Myocyte (in vitro differentiated cells): ENCODE data around the gene HBS1L. TPM values are rescaled to one million over a fixed set of nuclear protein-coding genes. Genes with fewer than 3 reads are reported as not detected.

Source experiments
- DNase-seq: peaks from one replicate; pipeline ENCODE4 v3.0.0-alpha.2; 2012; ENCODE audit warnings: low read depth
- total RNA-seq: library from RNA; depleted of rRNA; stranded (reverse); fragments of >200 nt; gene quantifications from 2 replicates; pipeline ENCODE4 v1.2.3, GENCODE V29; 2014

HBS1L gene
- total RNA-seq, 1 donor from 2014 or later = 164 TPM

DNA sequence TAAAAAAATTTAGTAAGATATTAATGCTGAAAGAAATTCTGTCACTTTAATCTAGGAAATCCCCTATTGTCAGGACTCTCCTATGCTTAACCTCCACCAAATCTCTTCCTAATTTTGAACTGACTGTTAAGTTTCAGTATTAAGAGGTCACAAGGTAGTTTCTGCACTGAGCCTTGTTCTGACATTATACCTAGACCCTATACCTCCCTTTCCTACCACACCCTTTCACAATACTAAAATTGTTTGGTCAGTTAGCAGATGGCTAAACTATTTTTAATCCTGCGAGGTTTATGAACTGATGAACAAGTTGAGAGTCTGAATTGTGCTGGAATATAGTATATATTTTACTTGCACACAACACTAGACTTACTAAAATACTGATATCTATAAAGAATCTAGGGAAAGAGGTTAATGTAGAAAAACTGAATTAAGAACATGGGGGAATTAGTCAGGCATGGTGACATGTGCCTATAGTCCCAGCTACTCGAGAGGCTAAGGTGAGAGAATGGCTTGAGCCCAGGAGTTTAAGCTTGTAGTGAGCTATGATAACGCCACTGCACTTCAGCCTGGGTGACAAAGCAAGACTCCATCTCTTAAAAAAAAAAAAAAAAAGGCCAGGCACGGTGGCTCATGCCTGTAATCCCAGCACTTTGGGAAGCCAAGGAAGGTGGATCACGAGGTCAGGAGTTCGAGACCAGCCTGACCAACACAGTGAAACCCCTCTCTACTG is 51.5 kb downstream of the HBS1L start:
- no peak for DNase-seq

DNA sequence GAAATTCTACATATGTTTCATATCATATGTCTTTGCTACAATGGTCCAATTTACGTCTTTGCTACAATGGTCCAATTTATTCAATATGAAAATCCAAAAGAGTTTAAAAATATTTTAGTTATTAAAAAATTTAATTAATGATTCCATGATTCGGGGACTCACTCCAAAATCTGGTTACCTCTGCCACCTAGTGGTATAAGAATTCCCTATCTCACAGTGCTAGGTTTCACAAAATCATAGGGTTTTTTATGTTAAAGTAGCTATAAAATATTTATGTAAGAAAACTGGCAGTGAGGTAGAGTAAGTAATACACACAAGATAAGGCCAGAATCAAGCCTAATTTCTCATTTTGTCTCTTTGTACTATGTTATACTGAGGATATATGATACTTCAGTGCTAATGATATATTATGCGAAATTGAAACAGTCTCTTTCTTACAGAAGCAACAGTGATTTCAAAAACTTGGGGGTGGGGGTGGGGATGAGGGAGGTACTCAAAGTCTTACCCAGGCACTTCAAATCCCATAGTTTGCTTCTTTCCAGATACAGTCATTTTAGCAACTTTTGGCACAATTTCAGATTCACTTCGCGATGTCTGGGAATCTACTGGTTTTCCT is 52.3 kb downstream of the HBS1L start:
- peak; percentile 18 for DNase-seq

DNA sequence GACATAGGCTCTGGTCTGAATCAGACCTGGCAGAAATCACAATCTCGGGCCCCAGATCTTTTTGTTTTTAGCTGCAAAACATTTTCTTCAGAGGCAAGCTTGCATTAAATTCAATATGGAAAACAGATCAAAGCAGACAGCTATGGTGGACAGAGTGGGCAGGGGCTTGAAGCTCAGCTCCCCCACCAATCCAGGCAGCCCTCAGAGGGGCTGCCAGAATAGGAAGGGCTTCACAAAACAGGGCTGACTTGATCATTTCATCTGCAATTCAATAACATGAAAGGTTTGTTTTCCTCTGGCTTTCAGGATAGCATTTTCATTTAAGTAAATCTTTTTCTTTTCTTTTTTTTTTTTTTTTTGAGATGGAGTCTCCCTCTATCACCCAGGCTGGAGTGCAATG is 55.5 kb downstream of the HBS1L start:
- no peak for DNase-seq

DNA sequence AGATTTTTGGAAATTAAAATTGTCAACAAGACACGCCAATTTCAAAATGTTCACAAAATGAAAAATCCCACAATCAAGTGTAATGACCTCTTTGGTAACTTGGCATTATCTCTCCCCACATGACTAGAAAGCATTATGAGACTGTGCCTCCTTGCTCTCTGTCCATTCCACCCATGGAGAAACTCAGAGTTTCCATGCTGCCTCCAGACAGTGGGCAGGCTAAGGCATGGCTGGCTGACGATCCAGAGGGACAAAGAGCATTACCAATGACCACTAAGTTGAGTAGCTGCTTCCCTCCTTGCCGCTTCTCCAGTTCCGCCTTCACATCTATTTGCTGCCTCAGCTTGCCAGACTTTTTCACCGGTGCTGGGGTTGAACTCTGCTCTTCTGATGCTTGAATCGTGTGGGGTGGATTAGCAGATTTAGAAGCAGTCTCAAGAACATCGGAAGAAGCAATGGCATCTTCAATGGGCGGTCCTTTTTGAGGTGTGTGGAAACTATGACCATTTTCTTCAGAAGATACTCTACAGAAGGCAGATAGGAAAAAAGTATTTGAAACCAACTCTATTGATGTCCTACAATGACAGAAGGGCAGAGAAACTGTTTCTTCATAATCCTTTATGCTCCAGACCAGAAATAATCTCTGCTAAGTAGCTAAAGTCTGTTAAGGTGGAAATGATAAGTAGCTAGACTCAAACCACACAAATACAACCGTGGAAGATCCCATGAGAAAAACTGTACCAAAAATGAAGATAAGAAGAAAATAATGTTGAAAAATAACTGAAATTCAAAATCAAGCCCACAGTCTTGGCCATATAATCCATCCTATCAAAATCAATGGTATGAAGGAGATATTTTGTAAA is 57.3 kb downstream of the HBS1L start:
- DNase-seq = no peak

DNA sequence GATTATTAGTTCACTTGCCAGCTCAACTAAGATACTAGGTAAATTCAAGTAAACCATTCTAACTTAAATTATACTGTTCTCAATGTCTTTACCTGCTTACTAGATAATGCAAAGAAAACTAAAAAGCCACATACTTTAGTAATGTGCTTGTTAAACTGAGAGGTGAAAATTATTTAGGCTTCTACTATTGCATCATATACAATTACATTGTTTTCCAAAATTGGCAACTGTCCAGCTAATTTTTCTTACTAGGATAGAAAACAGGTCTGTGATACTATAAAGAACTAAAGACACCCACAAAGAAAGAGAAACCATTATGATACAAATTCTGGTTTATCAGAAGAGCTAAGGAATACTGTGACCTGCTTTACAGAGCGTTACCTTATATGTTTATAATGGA is 59.1 kb downstream of the HBS1L start:
- no peak for DNase-seq

DNA sequence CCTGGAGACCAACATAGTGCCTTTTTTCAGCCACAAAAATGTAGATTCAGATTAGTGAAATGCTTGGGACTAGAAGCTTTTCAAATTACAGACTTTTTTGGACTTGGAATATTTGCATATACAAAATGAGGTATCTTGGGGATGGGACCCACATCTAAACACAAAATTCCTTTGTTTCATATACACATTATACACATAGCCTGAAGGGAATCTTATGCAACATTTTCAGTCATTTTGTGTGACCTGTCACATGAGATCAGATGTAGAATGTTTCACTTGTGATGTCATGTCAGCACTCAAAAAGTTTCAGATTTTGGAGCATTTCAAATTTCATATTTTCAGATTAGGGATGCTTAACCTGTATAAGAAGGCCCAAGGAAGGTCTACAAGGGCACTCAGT is 60.2 kb downstream of the HBS1L start:
- DNase-seq = no peak

DNA sequence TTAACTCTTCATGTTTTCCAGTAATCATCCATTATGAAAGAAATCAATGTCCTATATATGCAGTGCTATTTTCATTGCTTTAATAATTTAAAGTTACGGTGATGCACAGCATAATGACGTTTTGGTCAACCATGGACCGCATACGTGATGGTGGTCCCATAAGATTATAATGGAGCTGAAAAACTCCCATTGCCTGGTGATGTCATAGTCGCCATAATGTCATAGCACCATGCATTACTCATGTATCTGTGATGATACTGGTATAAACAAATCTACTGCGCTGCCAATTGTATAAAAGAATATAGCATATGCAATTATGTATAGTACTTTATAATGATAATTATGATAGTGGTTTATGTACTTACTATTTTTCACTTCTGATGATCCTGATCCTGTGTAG is 62.5 kb downstream of the HBS1L start:
- DNase-seq = no peak

DNA sequence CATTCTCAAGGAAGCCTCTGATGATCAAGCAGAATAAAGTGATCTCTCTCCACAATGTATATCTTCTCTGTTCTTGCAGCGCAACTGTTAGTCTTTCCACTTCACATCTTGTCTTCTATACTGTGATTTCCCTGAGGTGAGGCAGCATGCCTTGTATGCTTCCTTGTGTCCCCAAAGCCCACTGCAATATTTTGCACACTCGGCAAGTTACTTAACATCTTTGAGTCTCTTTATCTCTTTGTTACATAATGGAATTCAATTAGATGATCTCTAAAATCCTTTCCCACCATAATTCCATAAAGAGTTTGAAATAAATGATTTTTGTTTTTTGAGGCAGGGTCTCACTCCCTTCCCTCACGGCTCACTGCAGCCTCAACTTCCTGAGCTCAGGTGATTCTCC is 64.4 kb downstream of the HBS1L start:
- DNase-seq = no peak

DNA sequence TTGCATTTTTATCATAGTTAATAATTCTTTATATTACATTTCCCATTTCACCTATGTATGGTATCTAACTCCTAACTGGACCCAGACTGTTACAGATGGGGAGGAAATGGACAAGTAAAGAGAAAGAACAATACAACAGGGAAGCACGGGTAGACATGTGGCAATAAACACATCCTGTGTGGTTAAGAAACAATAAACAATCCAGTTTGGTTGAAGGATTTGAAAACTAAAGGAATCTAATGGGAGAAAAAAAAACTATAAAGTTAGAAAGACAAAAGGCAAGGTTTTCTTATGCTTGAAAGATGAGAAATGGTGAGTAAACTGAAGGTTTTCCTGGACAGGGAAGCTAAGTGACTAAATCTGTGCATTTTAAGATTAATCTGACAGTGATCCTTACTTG is 69.8 kb downstream of the HBS1L start:
- DNase-seq = no peak

DNA sequence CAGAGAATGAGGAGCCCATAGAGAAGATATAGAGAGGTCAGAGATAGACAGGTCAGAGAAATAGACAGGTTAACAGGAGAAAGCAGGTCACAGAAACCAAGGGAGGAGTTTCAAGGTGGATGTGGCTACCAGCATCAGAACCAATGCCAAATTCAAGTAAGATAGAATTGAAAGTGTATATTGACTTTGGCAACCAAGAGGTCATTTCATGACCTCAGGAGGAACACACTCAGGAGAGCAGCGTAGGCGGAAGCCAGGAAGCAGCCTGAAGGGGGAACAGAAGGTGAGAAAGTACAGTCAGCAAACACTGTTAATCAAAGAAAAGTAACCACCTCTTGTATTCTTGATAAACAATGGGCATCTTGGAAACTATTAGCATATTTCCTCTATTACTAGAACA is 70.8 kb downstream of the HBS1L start:
- no peak for DNase-seq

DNA sequence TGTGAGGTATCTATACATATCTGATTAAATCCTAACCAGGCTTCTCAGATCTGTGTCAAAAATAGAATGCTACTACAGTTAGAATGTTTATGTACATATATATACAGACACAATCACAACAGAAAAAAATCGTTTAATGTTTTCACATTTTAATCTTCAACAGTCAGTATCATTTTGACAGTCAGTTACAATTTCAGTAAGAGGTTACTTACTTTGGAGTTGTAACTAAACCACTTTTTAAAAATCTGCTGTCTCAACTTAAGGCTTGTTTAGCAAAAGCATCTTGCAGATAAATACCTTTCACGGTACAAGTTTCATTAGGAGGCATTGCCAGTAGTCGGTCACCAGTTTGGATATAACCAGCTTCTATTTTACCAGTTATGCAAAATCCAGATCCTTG is 72.5 kb downstream of the HBS1L start:
- no peak for DNase-seq

DNA sequence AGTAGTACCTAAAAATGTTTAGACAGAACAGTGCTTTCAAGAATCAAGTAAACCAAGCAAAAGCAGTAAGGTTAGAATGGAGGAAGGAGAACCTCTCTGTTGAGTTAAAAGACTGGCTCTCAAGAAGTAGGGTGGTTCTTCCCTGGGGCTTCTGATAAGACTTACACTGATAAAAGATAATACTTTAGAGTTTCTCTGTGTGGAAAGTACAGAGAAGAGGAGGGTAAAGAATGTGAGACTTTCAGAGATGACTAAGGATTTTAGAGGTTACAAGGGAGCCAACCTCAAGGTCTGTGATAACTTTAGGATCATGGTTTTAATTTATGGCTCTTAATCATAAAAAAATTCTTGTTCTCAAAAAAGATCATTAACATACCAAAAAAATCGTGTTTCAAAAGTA is 73.8 kb downstream of the HBS1L start:
- DNase-seq = no peak

DNA sequence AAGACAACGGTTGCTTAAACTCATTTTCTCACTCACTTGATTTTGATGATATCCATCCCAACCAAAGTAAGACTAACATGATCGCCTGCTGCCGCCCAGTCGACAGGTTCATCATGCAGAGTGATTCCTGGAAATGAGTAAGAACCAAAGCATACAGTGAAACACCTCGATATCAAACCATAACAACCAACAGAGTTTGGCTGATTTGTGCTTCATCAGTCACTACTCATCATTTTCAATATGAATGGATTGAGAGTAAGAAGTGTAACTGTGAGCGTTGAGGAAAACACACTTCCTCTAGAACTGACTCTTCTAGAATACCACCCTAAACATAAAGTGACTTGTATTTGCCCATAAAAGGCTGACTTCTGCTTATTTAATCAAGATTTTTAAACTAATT is 75.5 kb downstream of the HBS1L start:
- DNase-seq = no peak

DNA sequence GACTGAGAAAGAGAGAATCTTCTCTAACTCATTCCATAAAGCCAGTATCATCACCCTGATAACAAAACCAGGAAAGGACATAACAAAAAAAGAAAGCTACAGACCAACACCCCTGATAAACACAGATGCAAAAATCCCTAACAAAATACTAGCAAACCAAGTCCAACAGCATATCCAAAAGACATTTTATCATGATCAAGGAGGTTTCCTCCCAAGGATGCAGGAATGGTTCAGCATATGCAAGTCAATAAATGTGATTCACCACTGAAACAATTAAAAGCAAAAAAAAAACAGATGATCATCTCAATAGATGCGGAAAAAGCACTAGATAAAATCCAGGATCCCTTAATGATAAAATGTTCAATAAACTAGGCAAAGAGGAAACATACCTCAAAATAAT is 80.3 kb downstream of the HBS1L start:
- no peak for DNase-seq

DNA sequence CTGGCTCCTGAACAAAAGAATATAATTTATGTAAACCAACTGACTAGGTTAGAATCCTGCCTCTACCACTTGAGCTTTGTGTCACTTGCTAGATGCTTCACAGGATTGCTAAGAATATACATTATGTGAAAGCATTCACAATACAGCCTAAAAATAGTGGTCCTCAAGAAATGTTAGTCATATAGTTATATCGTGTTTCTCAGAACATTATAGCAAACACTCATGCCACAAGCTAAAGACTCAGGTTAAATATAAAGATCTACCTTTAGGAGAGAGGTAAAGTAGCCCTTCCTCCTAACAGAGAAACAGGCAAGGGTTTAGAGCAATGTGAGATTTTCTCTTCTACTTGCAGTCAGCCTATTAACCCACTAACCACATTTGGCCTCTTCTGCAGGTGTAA is 86.9 kb downstream of the HBS1L start:
- no peak for DNase-seq

DNA sequence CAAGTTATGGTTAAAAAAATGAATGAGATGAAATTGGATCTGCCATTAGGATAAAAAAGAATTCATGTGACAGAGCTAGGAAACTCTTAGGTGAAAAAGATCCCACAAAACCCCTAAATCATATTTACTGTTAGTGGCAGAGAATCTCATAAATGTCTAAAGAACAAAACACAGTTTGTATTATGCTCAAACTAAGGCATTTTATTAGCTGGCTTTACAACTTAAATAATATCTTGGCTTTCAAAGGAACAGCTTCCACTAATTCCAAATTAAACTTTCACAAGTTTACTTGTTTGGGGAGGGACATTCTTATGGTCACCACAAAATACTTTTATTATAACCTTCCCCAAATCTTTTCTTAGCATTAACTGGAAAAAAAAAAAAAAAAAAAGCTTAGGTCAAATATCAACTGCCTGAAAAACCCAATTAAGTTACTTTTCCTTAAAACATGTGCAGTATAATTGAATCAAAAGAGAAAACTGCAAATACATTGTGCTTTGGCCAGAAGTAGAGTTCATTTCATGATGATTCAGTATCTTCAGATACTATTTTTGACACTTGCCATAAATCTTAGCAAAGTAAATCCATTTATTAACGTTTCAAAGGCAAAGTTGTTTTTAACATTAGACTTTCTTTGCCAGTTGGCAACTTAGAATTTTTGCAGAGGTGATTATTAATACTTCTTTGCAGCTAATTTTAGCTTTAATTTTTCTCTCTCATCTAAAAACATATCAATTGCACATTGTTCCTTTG is 90.0 kb downstream of the HBS1L start:
- no peak for DNase-seq

DNA sequence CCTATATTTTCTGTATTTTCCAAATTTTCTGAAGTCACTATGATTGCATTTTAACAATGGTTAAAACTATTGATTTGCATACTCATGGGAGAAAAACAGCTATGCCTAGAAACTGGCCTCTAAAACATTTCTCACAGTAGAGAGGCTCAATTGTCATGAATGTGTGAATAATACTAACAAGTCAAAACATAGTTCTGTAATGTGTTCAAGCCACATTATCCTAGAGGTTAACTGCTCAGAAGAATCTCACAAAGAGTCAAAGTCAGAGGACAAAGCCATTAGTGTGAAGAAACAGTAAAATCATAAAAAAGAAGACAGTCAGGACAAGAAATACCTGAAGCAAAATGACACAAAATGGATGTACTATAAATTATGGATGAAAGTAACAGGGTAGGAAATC is 92.2 kb downstream of the HBS1L start:
- no peak for DNase-seq

DNA sequence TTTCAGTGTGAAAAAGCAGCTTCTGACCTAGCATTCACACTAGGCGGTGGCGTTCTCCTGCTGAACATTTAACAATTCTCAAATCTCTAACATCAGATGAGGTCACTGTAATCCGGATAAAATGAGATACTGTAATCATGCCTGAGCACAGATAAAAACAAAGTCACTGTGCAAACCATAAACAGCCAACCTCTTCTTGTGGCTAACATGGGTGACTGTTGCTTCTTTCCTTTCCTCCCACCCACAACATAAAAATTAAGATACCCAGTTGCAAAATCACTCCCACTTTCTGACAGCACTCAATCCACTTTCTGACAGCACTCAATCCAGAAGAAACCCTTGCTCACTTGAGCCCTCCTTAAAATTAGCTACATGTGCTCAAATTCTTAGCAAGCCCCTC is 93.3 kb downstream of the HBS1L start:
- DNase-seq = no peak

DNA sequence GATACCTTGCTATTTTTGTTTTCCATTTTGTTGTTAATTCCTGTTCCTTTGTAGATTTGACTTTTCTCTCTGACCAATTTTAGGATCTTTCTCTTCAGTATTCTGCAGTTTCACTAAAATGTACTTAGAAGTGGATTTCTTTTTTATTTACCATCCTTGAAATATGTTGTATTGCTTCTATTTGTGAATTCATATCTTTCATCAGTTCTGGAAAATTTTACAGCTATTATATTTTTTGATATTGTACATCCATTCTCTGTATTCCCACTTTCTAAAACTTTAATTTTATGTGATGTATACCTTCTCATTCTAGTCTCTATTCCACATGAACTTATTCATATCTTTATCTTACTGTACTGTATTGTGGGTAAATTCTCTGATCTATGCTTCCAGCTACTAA is 95.0 kb downstream of the HBS1L start:
- no peak for DNase-seq

DNA sequence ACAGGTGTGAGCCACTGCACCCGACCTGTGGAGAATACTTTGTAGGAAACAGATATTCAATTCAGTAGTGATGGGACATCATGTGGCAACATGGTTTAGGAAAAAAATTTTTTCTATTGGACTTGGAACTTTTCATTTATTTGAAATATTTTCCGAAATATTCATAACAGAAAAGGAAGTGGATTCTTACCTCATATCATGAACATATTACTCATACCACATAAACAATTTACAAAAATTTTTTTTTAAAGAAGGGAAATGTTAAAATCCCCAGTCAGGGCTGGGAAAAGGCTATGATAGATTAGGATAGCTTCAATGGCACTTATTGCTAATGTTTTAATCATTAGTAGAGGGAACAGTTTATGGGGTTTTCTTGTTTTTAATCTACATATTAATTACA is 97.9 kb downstream of the HBS1L start:
- DNase-seq = no peak

DNA sequence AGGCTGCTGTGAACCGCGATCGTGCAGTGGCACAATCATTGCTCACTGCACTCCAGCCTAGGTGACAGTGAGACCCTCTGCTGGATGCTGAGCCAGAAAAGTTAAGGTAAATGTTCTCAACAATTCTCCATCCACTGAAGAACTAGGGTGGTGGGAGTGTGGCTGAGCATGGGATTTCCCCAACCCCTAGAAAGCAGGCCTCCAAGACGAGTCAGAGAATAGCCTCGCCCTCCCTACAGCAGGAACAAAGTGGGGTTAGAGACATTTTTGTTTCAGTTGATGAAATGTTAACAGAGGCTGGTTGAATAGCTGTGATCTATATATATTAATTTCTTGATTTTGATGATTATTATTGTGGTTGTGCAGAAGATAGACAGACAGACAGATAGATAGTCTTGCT is 98.6 kb downstream of the HBS1L start:
- no peak for DNase-seq
